HG02943 (cell line): Measurements from ENCODE around the gene SEMA3F.
"Not testable (repeated sequence)": the region's sequence is repeated elsewhere in the genome, so short reads cannot be mapped to it uniquely, and the experiment has no call there.

Experiments used
- ATAC-seq: cut with Tn5 transposase; IDR thresholded peaks from one replicate; pipeline ENCODE4 v1.9.1; 2021; ENCODE audit warnings: mild to moderate bottlenecking, low read depth, moderate library complexity; ENCODE audit not compliant: unreplicated experiment

The SEMA3F gene

DNA sequence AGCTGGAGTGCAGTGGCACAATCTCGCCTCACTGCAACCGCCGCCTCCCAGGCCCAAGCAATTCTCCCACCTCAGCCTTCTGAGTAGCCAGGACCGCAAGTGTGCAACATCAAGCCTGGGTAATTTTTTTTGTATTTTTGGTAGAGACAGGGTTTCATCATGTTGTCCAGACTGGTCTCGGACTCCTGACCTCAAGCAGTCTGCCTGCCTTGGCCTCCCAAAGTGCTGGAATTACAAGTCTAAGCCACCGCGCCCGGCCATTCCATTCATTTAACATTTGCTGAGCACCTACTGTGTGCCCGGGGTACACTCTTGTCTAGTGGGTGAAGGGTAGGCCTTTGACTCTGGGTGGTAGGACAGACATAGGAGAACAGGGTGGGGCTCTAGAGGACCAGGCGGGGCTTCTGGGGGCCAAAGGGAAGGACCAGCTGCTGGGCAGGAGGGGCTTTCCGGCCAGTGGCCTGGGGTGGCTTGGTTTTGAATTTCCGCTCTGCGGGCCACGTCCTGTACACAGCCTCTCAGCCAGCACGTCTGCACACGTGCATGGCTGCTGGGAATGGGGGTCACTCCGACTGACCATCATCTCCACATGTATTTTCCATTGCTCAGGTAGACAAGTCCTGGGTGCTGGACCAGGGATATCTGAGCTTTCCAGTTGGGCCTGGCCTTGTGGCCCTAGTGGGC lies 52.4 kb downstream of the SEMA3F start:
- ATAC-seq, result no peak

DNA sequence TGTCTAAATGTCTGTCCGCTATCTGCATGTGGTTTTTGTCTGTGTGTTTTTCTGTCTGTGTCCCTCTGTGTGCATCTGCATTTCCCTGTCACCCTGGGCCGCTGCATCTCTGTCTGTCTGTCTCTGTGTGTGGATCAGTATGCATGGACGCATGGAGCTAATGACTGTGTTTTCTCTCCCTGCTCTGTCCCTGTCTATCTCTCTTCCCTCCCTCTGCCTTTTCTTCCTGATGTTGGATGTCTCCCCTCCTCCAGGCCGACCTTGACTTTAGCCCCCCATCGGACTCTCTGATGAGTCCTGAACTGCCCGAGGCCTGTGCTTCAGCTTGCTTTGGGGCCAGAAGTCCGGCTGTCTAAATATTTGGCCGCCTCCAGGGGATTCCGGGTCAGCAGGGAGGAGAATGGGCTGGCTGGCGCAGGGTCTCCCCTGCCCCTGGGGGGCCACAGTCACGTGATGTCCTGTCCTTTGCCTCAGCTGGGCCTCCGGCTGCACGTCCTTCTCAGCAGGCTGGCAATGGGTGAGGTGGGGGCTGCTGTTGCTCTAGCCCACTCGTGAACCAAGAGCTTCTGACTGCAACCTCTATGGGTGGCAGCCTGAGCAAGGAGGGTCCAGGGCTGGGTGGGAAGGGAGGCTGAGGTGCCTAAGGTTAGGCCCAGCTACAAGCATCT lies 53.7 kb downstream of the SEMA3F start:
- no peak for ATAC-seq

- no peak for ATAC-seq
These were observed 55.0 kb downstream of the SEMA3F start for GRCh38 chr3:50210176-50210509.

DNA sequence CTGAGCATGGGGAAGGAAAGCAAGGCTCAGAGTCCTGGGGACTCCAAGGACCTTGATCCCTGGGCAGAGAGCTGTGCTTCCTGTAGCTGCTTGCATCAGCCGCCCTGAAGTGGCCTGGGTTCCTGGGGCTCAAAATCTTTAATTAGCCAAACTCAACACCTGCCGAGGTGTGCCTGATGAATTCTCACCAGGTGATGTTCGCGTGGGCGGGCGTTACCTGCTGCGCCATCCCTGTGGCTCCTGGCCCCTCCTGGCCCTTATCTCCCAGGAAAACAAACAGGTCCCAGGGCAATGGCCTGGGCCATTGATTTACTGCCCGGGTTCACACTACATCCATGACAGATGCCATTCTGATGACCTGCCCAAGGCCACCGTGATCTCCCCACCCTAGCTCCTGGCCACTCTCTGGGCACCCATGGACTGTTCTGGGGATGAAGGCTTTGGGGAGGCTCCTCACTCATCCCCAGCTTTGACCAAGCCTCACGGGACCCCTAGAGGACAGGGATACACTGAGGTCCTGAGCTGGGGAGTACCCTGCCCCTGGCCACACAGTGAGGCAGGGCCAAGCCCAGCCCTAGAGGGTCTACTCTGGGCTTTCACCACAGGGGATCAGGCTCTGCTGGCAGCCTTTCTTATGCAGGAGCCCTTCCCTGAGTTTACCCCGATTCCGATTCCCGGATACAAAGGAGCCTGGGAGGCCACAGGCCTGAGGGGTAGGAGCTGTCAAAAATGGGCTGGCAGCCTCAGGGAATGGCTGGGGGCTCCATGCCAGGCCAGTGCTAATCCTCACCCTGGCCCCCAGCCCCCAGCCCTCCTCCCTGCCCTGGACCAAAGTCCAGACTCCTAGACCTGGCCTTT lies 55.6 kb downstream of the SEMA3F start:
- ATAC-seq, result no peak

- ATAC-seq, result not testable (repeated sequence)
These were observed 56.2 kb downstream of the SEMA3F start for GRCh38 chr3:50211368-50211717.

GRCh38 chr3:50211930-50212329 lies 56.8 kb downstream of the SEMA3F start:
- no peak for ATAC-seq

DNA sequence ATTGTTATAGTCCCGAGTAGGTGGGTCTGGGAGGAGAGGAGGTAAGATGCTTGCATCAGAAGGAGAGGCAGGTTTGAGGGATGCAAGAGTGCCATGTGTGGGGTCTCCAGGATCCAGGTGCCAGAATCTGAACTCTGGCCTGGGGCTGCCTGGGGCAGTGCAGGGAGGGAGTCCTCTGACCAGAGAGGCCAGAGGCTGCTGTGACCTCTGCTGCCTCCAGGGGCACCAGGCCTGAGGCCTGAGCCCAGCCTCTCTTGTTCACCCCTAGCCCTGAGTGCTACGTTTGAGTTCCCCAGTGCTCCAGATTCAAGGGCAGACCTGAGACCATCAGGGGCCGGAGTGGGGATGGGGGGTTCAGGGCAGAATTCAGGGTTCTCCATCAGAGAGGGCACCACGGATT lies 57.4 kb downstream of the SEMA3F start:
- ATAC-seq, result no peak

DNA sequence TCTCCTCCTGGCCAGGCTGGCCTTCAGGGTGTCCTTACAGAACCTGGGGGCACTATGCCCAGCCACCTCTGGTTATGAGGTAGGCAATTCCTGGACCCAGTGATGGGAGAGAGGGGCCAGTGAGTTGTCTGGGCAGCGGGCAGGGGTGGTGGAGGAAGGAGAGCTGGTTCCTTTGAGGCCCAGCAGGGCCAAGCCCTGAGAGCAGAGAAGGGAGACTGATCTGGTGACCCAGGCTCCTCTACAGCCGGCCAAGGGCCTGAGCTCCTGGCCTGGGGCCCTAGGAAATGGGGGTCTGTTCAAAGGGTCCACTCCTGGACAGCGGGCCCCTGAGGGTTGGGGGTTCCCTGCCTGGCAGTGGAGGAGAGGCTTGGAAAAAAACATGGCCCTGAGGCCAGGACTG lies 57.8 kb downstream of the SEMA3F start:
- no peak for ATAC-seq

DNA sequence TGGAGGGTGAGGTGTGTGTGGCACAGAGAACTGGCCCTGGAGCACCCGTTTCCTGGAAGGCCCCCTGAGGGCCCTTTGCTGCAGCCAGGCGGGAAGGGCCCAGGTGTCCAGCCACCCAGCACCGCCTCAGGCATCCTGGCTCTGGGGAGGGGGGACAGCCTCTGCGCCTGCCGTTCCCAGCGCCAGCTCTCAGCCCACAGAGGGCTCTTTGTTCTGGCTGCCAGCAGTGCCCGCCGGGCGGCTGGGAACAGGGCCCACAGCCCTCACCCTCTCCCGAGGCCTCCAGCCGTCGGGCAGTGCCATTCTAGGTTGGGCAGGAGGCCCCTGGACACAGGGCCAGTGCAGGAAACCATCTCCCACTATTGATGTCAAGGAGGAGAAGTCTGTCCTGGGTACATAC lies 58.2 kb downstream of the SEMA3F start:
- no peak for ATAC-seq

GRCh38 chr3:50214824-50215223 lies 59.7 kb downstream of the SEMA3F start:
- ATAC-seq, result no peak

DNA sequence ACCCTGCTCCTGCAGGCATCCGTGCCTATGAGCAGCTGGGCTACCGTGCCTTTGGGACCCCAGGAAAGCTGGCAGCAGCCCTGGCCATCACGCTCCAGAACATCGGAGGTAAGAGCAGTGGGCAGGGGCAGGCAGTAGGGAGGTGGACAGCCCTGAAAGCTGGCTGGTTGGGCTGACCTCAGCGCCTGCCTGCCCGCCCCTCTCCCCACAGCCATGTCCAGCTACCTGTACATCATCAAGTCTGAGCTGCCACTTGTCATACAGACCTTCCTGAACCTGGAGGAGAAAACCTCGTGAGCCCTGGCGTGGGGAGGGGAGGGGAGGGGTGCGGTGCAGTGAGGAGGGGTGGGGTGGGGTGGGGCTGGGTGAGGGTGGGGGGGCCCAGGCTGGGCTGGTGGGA lies 60.4 kb downstream of the SEMA3F start:
- ATAC-seq, result no peak

GRCh38 chr3:50217681-50218080 lies 62.6 kb downstream of the SEMA3F start:
- ATAC-seq, result no peak

DNA sequence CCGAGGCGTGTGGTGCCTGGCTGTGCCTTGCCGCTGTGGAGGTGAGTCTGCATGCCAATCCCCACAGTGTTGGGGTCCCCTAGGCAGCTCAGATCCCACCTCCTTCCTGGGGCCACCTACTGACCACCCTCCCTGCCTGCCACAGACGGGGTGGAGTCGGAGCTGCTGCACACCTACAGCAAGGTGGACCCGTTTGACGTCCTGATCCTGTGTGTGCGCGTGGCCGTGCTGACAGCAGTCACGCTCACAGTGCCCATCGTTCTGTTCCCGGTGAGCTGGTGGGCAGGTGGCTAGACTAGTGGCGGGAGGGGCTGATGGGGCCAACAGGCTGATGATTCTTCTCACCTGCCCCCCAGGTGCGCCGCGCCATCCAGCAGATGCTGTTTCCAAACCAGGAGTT lies 63.3 kb downstream of the SEMA3F start:
- ATAC-seq, result no peak

GRCh38 chr3:50219285-50219684 lies 64.2 kb downstream of the SEMA3F start:
- no peak for ATAC-seq

GRCh38 chr3:50220109-50220508 lies 65.0 kb downstream of the SEMA3F start:
- no peak for ATAC-seq

DNA sequence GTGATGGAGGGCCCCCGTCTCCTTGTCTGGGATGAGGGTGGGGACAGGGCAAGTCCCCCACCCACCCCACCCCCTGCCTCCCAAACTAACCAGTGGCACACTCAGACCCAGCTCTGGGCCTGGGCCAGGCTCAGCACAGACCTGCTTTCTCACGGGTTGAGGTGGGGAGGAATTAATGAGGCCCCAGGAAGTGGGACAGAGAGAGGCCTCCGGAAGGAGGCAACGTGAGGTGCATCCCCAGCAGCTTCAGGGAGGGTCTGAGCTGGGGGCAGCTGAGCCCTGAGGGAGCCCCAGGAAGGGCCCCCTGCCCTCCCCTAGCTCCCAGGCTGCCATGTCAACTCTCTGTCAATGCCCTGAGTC lies 65.9 kb downstream of the SEMA3F start:
- ATAC-seq, result no peak

GRCh38 chr3:50221411-50222168 lies 66.5 kb downstream of the SEMA3F start:
- no peak for ATAC-seq

GRCh38 chr3:50222169-50222528 lies 67.0 kb downstream of the SEMA3F start:
- ATAC-seq, result no peak

- no peak for ATAC-seq
These were observed 69.5 kb downstream of the SEMA3F start for GRCh38 chr3:50224639-50225038.

GRCh38 chr3:50226888-50227389 lies 71.8 kb downstream of the SEMA3F start:
- peak; percentile 23 for ATAC-seq
